Stimulated activated effector memory CD8-positive, alpha-beta T cell treated with anti-CD3 and anti-CD28 coated beads, Interleukin-12 subunit alpha, Interleukin-12 subunit beta, amount 100 ng/mL, for 72 hours (primary cell): ENCODE measurements around the gene OR5H1.
"Not testable (repeated sequence)": the region's sequence is repeated elsewhere in the genome, so short reads cannot be mapped to it uniquely, and the experiment has no call there.

ENCODE experiments used
- ATAC-seq: fragments of 150-1000 bp; cut with Tn5 transposase; 2 replicates; pipeline ENCODE4 v1.10.0; 2021
- DNase-seq, 2 donors: peaks; one replicate each; pipeline ENCODE4 v3.0.0; 2021 to 2022; ENCODE audit warnings: low spot score in 2 of 2
- H3K27ac Mint-ChIP-seq: one replicate; pipeline ENCODE4 v1.8.0; 2022; ENCODE audit warnings: mild to moderate bottlenecking, mixed read lengths
- H3K36me3 Mint-ChIP-seq: one replicate; pipeline ENCODE4 v1.8.0; 2022; ENCODE audit warnings: mild to moderate bottlenecking, mixed read lengths
- H3K4me1 Mint-ChIP-seq: one replicate; pipeline ENCODE4 v1.8.0; 2022; ENCODE audit warnings: mixed read lengths
- H3K4me3 Mint-ChIP-seq: one replicate; pipeline ENCODE4 v1.8.0; 2022; ENCODE audit warnings: mild to moderate bottlenecking, mixed read lengths
- H3K9me3 Mint-ChIP-seq: one replicate; pipeline ENCODE4 v1.8.0; 2022; ENCODE audit warnings: mixed read lengths

OR5H1 gene

GRCh38 chr3:98130421-98130820 is at the start of gene OR5H1:
TSS of gene OR5H1 (plus strand) at chr3:98130721. CDS start at chr3:98132698, 1,977 bp downstream.
- no peak for DNase-seq
- Mint-ChIP-seq H3K4me1 (no peaks in the 10 kb centered on the region), H3K9me3 (no peaks in the 10 kb centered on the region), H3K36me3 (no peaks in the 10 kb centered on the region), H3K27ac (no peak within 1 kb of the TSS), H3K4me3 (no peak within 1 kb of the TSS)
- ATAC-seq = no peak

GRCh38 chr3:98086873-98087272 is 43.6 kb upstream of the OR5H1 start, which contains the start of gene OR5AC2:
TSS of gene OR5AC2 (plus strand) at chr3:98087173. CDS start at chr3:98087173, 0 bp downstream.
- no peaks in the 10 kb centered on the region for H3K9me3 Mint-ChIP-seq
- no peak within 1 kb of the TSS for H3K27ac Mint-ChIP-seq
- DNase-seq = no peak
- H3K36me3 Mint-ChIP-seq = no peaks in the 10 kb centered on the region
- H3K4me3 Mint-ChIP-seq = no peak within 1 kb of the TSS
- no peak for ATAC-seq
- no peaks in the 10 kb centered on the region for H3K4me1 Mint-ChIP-seq

GRCh38 chr3:98095882-98096281 is 34.6 kb upstream of the OR5H1 start:
- Mint-ChIP-seq H3K27ac (no peak overlapping the region), H3K9me3 (peaks cover 2% of the 10 kb centered on the region), H3K4me3 (no peak overlapping the region), H3K36me3 (no peaks in the 10 kb centered on the region), H3K4me1 (no peaks in the 10 kb centered on the region)
- no peak for DNase-seq
- no peak for ATAC-seq

- H3K4me3 Mint-ChIP-seq = no peak overlapping the region
- no peaks in the 10 kb centered on the region for H3K9me3 Mint-ChIP-seq
- DNase-seq = no peak
- no peak overlapping the region for H3K27ac Mint-ChIP-seq
- H3K36me3 Mint-ChIP-seq = no peaks in the 10 kb centered on the region
- ATAC-seq = no peak
- H3K4me1 Mint-ChIP-seq = no peaks in the 10 kb centered on the region
These were observed 30.7 kb upstream of the OR5H1 start for GRCh38 chr3:98099848-98100247.

GRCh38 chr3:98108162-98108561 is 22.4 kb upstream of the OR5H1 start:
- no peak for DNase-seq
- no peak for ATAC-seq
- Mint-ChIP-seq H3K27ac (no peak overlapping the region), H3K36me3 (no peaks in the 10 kb centered on the region), H3K4me1 (no peaks in the 10 kb centered on the region), H3K9me3 (no peaks in the 10 kb centered on the region), H3K4me3 (no peak overlapping the region)

- Mint-ChIP-seq H3K4me1 (no peaks in the 10 kb centered on the region), H3K27ac (no peak overlapping the region), H3K36me3 (no peaks in the 10 kb centered on the region), H3K9me3 (no peaks in the 10 kb centered on the region), H3K4me3 (no peak overlapping the region)
- no peak for ATAC-seq
- no peak for DNase-seq
These were observed 20.5 kb upstream of the OR5H1 start for GRCh38 chr3:98109807-98110549.

GRCh38 chr3:98110550-98110908 is 20.0 kb upstream of the OR5H1 start:
- no peaks in the 10 kb centered on the region for H3K9me3 Mint-ChIP-seq
- ATAC-seq (no peak), DNase-seq (no peak)
- H3K27ac Mint-ChIP-seq = no peak overlapping the region
- no peaks in the 10 kb centered on the region for H3K4me1 Mint-ChIP-seq
- no peak overlapping the region for H3K4me3 Mint-ChIP-seq
- no peaks in the 10 kb centered on the region for H3K36me3 Mint-ChIP-seq

GRCh38 chr3:98114264-98114663 is 16.3 kb upstream of the OR5H1 start:
- Mint-ChIP-seq H3K9me3 (no peaks in the 10 kb centered on the region), H3K4me1 (no peaks in the 10 kb centered on the region), H3K4me3 (no peak overlapping the region), H3K36me3 (no peaks in the 10 kb centered on the region), H3K27ac (no peak overlapping the region)
- ATAC-seq (no peak), DNase-seq (no peak)

- no peaks in the 10 kb centered on the region for H3K9me3 Mint-ChIP-seq
- H3K36me3 Mint-ChIP-seq = no peaks in the 10 kb centered on the region
- H3K27ac Mint-ChIP-seq = no peak overlapping the region
- no peak for DNase-seq
- H3K4me1 Mint-ChIP-seq = no peaks in the 10 kb centered on the region
- no peak for ATAC-seq
- no peak overlapping the region for H3K4me3 Mint-ChIP-seq
These were observed 14.8 kb upstream of the OR5H1 start for GRCh38 chr3:98115717-98116116.

- Mint-ChIP-seq H3K4me3 (no peak overlapping the region), H3K9me3 (no peaks in the 10 kb centered on the region), H3K36me3 (no peaks in the 10 kb centered on the region), H3K4me1 (no peaks in the 10 kb centered on the region), H3K27ac (no peak overlapping the region)
- ATAC-seq = no peak
- DNase-seq = no peak
These were observed 6.1 kb downstream of the OR5H1 start for GRCh38 chr3:98136631-98137030.

- not testable (repeated sequence) for H3K27ac Mint-ChIP-seq, H3K4me1 Mint-ChIP-seq, H3K36me3 Mint-ChIP-seq, ATAC-seq, DNase-seq, H3K4me3 Mint-ChIP-seq, H3K9me3 Mint-ChIP-seq
These were observed 7.5 kb downstream of the OR5H1 start for GRCh38 chr3:98137826-98138557.

GRCh38 chr3:98140531-98140930 is 10.0 kb downstream of the OR5H1 start:
- H3K9me3 Mint-ChIP-seq = no peaks in the 10 kb centered on the region
- H3K36me3 Mint-ChIP-seq = no peaks in the 10 kb centered on the region
- ATAC-seq (no peak), DNase-seq (no peak)
- no peak overlapping the region for H3K4me3 Mint-ChIP-seq
- no peaks in the 10 kb centered on the region for H3K4me1 Mint-ChIP-seq
- H3K27ac Mint-ChIP-seq = no peak overlapping the region

GRCh38 chr3:98147179-98147578 is 16.7 kb downstream of the OR5H1 start, which contains the start of gene OR5H14:
TSS of gene OR5H14 (plus strand) at chr3:98147479. CDS start at chr3:98149386, 1,907 bp downstream.
- no peaks in the 10 kb centered on the region for H3K36me3 Mint-ChIP-seq
- H3K9me3 Mint-ChIP-seq = no peaks in the 10 kb centered on the region
- ATAC-seq (no peak), DNase-seq (no peak)
- H3K4me3 Mint-ChIP-seq = no peak within 1 kb of the TSS
- H3K27ac Mint-ChIP-seq = no peak within 1 kb of the TSS
- H3K4me1 Mint-ChIP-seq = no peaks in the 10 kb centered on the region

- no peaks in the 10 kb centered on the region for H3K36me3 Mint-ChIP-seq
- DNase-seq = no peak
- no peak overlapping the region for H3K27ac Mint-ChIP-seq
- no peak overlapping the region for H3K4me3 Mint-ChIP-seq
- no peaks in the 10 kb centered on the region for H3K4me1 Mint-ChIP-seq
- no peaks in the 10 kb centered on the region for H3K9me3 Mint-ChIP-seq
- ATAC-seq = no peak
These were observed 18.2 kb downstream of the OR5H1 start for GRCh38 chr3:98148751-98149150.

- H3K9me3 Mint-ChIP-seq, H3K36me3 Mint-ChIP-seq, H3K27ac Mint-ChIP-seq, ATAC-seq, H3K4me3 Mint-ChIP-seq, DNase-seq, H3K4me1 Mint-ChIP-seq: not testable (repeated sequence)
These were observed 18.9 kb downstream of the OR5H1 start for GRCh38 chr3:98149456-98149855.

- Mint-ChIP-seq H3K4me3 (no peak overlapping the region), H3K9me3 (no peaks in the 10 kb centered on the region), H3K27ac (no peak overlapping the region), H3K36me3 (no peaks in the 10 kb centered on the region), H3K4me1 (no peaks in the 10 kb centered on the region)
- DNase-seq = no peak
- no peak for ATAC-seq
These were observed 20.7 kb downstream of the OR5H1 start for GRCh38 chr3:98151241-98151640.
